ENCODE results near the gene SOS1.
"Not testable (repeated sequence)": the region's sequence is repeated elsewhere in the genome, so short reads cannot be mapped to it uniquely, and the experiment has no call there.

The SOS1 gene

GRCh38 chr2:39152504-39152903, 31.7 kb upstream of the SOS1 start:
- Histone ChIP-seq H3K9me3 (ENCODE audit: control insufficient read depth in 1 of 2, low read length in 2 of 2) (no peaks in the 10 kb centered on the region), H3K27ac (ENCODE audit: low read depth, low read length) (no peak overlapping the region), H3K4me3 (ENCODE audit: low read depth in 1 of 2, low read length in 2 of 2) (no peak overlapping the region), H3K9ac (ENCODE audit: low read depth in 1 of 2, low read length in 2 of 2) (no peak overlapping the region), H3K4me1 (ENCODE audit: control insufficient read depth in 1 of 2, insufficient read depth in 2 of 2, low read length in 2 of 2) (no peaks in the 10 kb centered on the region), H3K36me3 (ENCODE audit: control insufficient read depth in 1 of 2, insufficient read depth in 2 of 2, low read length in 2 of 2) (no peaks in the 10 kb centered on the region), H3K27me3 (ENCODE audit: control insufficient read depth in 1 of 2, insufficient read depth in 2 of 2, low read length in 2 of 2) (no peaks in the 10 kb centered on the region)

- H3K9ac ChIP-seq (ENCODE audit: low read depth in 1 of 2, low read length in 2 of 2): no peak overlapping the region
- H3K36me3 ChIP-seq (ENCODE audit: control insufficient read depth in 1 of 2, insufficient read depth in 2 of 2, low read length in 2 of 2): no peaks in the 10 kb centered on the region
- H3K4me1 ChIP-seq (ENCODE audit: control insufficient read depth in 1 of 2, insufficient read depth in 2 of 2, low read length in 2 of 2): no peaks in the 10 kb centered on the region
- H3K27ac ChIP-seq (ENCODE audit: low read depth, low read length): no peak overlapping the region
- H3K27me3 ChIP-seq (ENCODE audit: control insufficient read depth in 1 of 2, insufficient read depth in 2 of 2, low read length in 2 of 2): no peaks in the 10 kb centered on the region
- H3K9me3 ChIP-seq (ENCODE audit: control insufficient read depth in 1 of 2, low read length in 2 of 2): no peaks in the 10 kb centered on the region
- no peak overlapping the region for H3K4me3 ChIP-seq (ENCODE audit: low read depth in 1 of 2, low read length in 2 of 2)
These were observed 30.1 kb upstream of the SOS1 start for GRCh38 chr2:39150890-39151497.

- Histone ChIP-seq H3K4me3 (ENCODE audit: low read depth in 1 of 2, low read length in 2 of 2) (no peak overlapping the region), H3K36me3 (ENCODE audit: control insufficient read depth in 1 of 2, insufficient read depth in 2 of 2, low read length in 2 of 2) (no peaks in the 10 kb centered on the region), H3K27me3 (ENCODE audit: control insufficient read depth in 1 of 2, insufficient read depth in 2 of 2, low read length in 2 of 2) (no peaks in the 10 kb centered on the region), H3K9ac (ENCODE audit: low read depth in 1 of 2, low read length in 2 of 2) (no peak overlapping the region), H3K9me3 (ENCODE audit: control insufficient read depth in 1 of 2, low read length in 2 of 2) (no peaks in the 10 kb centered on the region), H3K4me1 (ENCODE audit: control insufficient read depth in 1 of 2, insufficient read depth in 2 of 2, low read length in 2 of 2) (no peaks in the 10 kb centered on the region), H3K27ac (ENCODE audit: low read depth, low read length) (no peak overlapping the region)
These were observed 29.3 kb upstream of the SOS1 start for GRCh38 chr2:39150102-39150562.

- H3K9me3 ChIP-seq (ENCODE audit: control insufficient read depth in 1 of 2, low read length in 2 of 2): no peaks in the 10 kb centered on the region
- no peak overlapping the region for H3K4me3 ChIP-seq (ENCODE audit: low read depth in 1 of 2, low read length in 2 of 2)
- H3K27me3 ChIP-seq (ENCODE audit: control insufficient read depth in 1 of 2, insufficient read depth in 2 of 2, low read length in 2 of 2): no peaks in the 10 kb centered on the region
- no peaks in the 10 kb centered on the region for H3K4me1 ChIP-seq (ENCODE audit: control insufficient read depth in 1 of 2, insufficient read depth in 2 of 2, low read length in 2 of 2)
- H3K27ac ChIP-seq (ENCODE audit: low read depth, low read length): no peak overlapping the region
- H3K36me3 ChIP-seq (ENCODE audit: control insufficient read depth in 1 of 2, insufficient read depth in 2 of 2, low read length in 2 of 2): no peaks in the 10 kb centered on the region
- no peak overlapping the region for H3K9ac ChIP-seq (ENCODE audit: low read depth in 1 of 2, low read length in 2 of 2)
These were observed 25.8 kb upstream of the SOS1 start for GRCh38 chr2:39146630-39147029.

- H3K4me3 ChIP-seq (ENCODE audit: low read depth in 1 of 2, low read length in 2 of 2): no peak overlapping the region
- no peaks in the 10 kb centered on the region for H3K9me3 ChIP-seq (ENCODE audit: control insufficient read depth in 1 of 2, low read length in 2 of 2)
- no peak overlapping the region for H3K9ac ChIP-seq (ENCODE audit: low read depth in 1 of 2, low read length in 2 of 2)
- no peak overlapping the region for H3K27ac ChIP-seq (ENCODE audit: low read depth, low read length)
- no peaks in the 10 kb centered on the region for H3K36me3 ChIP-seq (ENCODE audit: control insufficient read depth in 1 of 2, insufficient read depth in 2 of 2, low read length in 2 of 2)
- no peaks in the 10 kb centered on the region for H3K4me1 ChIP-seq (ENCODE audit: control insufficient read depth in 1 of 2, insufficient read depth in 2 of 2, low read length in 2 of 2)
- H3K27me3 ChIP-seq (ENCODE audit: control insufficient read depth in 1 of 2, insufficient read depth in 2 of 2, low read length in 2 of 2): no peaks in the 10 kb centered on the region
These were observed 25.1 kb upstream of the SOS1 start for GRCh38 chr2:39145906-39146421.

- Histone ChIP-seq H3K4me3 (ENCODE audit: low read depth in 1 of 2, low read length in 2 of 2) (no peak overlapping the region), H3K9me3 (ENCODE audit: control insufficient read depth in 1 of 2, low read length in 2 of 2) (no peaks in the 10 kb centered on the region), H3K36me3 (ENCODE audit: control insufficient read depth in 1 of 2, insufficient read depth in 2 of 2, low read length in 2 of 2) (no peaks in the 10 kb centered on the region), H3K4me1 (ENCODE audit: control insufficient read depth in 1 of 2, insufficient read depth in 2 of 2, low read length in 2 of 2) (peaks cover 0 to 8% of the 10 kb centered on the region in 2 donors), H3K27me3 (ENCODE audit: control insufficient read depth in 1 of 2, insufficient read depth in 2 of 2, low read length in 2 of 2) (no peaks in the 10 kb centered on the region), H3K9ac (ENCODE audit: low read depth in 1 of 2, low read length in 2 of 2) (no peak overlapping the region), H3K27ac (ENCODE audit: low read depth, low read length) (no peak overlapping the region)
These were observed 23.6 kb upstream of the SOS1 start for GRCh38 chr2:39144416-39144815.

GRCh38 chr2:39142904-39143605, 22.2 kb upstream of the SOS1 start:
- Histone ChIP-seq H3K4me3 (ENCODE audit: low read depth in 1 of 2, low read length in 2 of 2) (no peak overlapping the region), H3K9me3 (ENCODE audit: control insufficient read depth in 1 of 2, low read length in 2 of 2) (no peaks in the 10 kb centered on the region), H3K9ac (ENCODE audit: low read depth in 1 of 2, low read length in 2 of 2) (no peak overlapping the region), H3K36me3 (ENCODE audit: control insufficient read depth in 1 of 2, insufficient read depth in 2 of 2, low read length in 2 of 2) (no peaks in the 10 kb centered on the region), H3K27ac (ENCODE audit: low read depth, low read length) (no peak overlapping the region), H3K27me3 (ENCODE audit: control insufficient read depth in 1 of 2, insufficient read depth in 2 of 2, low read length in 2 of 2) (no peaks in the 10 kb centered on the region), H3K4me1 (ENCODE audit: control insufficient read depth in 1 of 2, insufficient read depth in 2 of 2, low read length in 2 of 2) (peaks cover 0 to 8% of the 10 kb centered on the region in 2 donors)

- Histone ChIP-seq H3K4me3 (ENCODE audit: low read depth in 1 of 2, low read length in 2 of 2) (no peak overlapping the region), H3K27me3 (ENCODE audit: control insufficient read depth in 1 of 2, insufficient read depth in 2 of 2, low read length in 2 of 2) (no peaks in the 10 kb centered on the region), H3K9me3 (ENCODE audit: control insufficient read depth in 1 of 2, low read length in 2 of 2) (no peaks in the 10 kb centered on the region), H3K4me1 (ENCODE audit: control insufficient read depth in 1 of 2, insufficient read depth in 2 of 2, low read length in 2 of 2) (peaks cover 0 to 8% of the 10 kb centered on the region in 2 donors), H3K36me3 (ENCODE audit: control insufficient read depth in 1 of 2, insufficient read depth in 2 of 2, low read length in 2 of 2) (no peaks in the 10 kb centered on the region), H3K9ac (ENCODE audit: low read depth in 1 of 2, low read length in 2 of 2) (no peak overlapping the region), H3K27ac (ENCODE audit: low read depth, low read length) (no peak overlapping the region)
These were observed 20.8 kb upstream of the SOS1 start for GRCh38 chr2:39141334-39142271.

- H3K27me3 ChIP-seq (ENCODE audit: control insufficient read depth in 1 of 2, insufficient read depth in 2 of 2, low read length in 2 of 2); H3K4me3 ChIP-seq (ENCODE audit: low read depth in 1 of 2, low read length in 2 of 2); H3K9me3 ChIP-seq (ENCODE audit: control insufficient read depth in 1 of 2, low read length in 2 of 2); H3K4me1 ChIP-seq (ENCODE audit: control insufficient read depth in 1 of 2, insufficient read depth in 2 of 2, low read length in 2 of 2); H3K36me3 ChIP-seq (ENCODE audit: control insufficient read depth in 1 of 2, insufficient read depth in 2 of 2, low read length in 2 of 2); H3K9ac ChIP-seq (ENCODE audit: low read depth in 1 of 2, low read length in 2 of 2); H3K27ac ChIP-seq (ENCODE audit: low read depth, low read length): not testable (repeated sequence)
These were observed 20.1 kb upstream of the SOS1 start for GRCh38 chr2:39140948-39141333.
